ENCODE data around the gene PTPRA.

PTPRA gene

DNA sequence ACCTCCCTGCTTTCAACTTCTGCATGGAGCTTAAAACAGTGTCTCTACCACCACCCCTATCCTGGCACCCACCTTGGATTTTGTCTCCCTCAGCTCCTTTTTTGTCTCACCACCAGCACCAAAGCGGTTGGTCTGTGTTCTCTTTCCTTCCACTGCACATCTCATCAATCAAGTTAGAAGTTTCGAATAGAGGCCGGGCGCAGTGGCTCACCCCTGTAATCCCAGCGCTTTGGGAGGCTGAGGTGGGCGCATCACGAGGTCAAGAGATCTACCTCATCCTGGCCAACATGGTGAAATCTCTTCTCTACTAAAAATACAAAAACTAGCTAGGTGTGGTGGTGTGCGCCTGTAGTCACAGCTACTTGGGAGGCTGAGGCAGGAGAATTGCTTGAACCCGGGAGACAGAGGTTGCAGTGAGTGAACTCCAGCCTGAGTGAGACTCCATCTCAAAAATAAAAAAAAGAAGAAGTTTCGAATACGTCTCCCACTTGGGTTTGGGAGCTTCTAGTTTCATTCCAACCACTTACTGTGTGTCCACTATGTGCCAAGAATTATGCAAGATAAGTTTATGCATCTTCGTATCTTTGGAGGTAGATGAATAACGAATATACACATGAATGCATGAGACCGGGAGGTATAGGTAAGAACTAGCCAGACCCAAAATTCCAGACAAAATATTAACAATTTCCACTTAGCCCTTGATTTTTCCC is 38.7 kb upstream of the PTPRA start:
- H3K27ac ChIP-seq: no peak overlapping the region
- TF ChIP-seq, protein P1, sequence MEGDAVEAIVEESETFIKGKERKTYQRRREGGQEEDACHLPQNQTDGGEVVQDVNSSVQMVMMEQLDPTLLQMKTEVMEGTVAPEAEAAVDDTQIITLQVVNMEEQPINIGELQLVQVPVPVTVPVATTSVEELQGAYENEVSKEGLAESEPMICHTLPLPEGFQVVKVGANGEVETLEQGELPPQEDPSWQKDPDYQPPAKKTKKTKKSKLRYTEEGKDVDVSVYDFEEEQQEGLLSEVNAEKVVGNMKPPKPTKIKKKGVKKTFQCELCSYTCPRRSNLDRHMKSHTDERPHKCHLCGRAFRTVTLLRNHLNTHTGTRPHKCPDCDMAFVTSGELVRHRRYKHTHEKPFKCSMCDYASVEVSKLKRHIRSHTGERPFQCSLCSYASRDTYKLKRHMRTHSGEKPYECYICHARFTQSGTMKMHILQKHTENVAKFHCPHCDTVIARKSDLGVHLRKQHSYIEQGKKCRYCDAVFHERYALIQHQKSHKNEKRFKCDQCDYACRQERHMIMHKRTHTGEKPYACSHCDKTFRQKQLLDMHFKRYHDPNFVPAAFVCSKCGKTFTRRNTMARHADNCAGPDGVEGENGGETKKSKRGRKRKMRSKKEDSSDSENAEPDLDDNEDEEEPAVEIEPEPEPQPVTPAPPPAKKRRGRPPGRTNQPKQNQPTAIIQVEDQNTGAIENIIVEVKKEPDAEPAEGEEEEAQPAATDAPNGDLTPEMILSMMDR (IDR thresholded peaks at IDR 0.05): no peak
- peaks cover 13% of the 10 kb centered on the region for H3K27me3 ChIP-seq
- no peaks in the 10 kb centered on the region for H3K36me3 ChIP-seq
- no peaks in the 10 kb centered on the region for H3K9me3 ChIP-seq
- peaks cover 4 to 5% of the 10 kb centered on the region in 2 experiments for H3K4me1 ChIP-seq (ENCODE audit: control insufficient read depth in 1 of 2, insufficient read depth in 1 of 2, low read depth in 1 of 2, low read length in 1 of 2)
- H3K4me3 ChIP-seq (ENCODE audit: low read depth in 1 of 2, low read length in 1 of 2): no peak overlapping the region

DNA sequence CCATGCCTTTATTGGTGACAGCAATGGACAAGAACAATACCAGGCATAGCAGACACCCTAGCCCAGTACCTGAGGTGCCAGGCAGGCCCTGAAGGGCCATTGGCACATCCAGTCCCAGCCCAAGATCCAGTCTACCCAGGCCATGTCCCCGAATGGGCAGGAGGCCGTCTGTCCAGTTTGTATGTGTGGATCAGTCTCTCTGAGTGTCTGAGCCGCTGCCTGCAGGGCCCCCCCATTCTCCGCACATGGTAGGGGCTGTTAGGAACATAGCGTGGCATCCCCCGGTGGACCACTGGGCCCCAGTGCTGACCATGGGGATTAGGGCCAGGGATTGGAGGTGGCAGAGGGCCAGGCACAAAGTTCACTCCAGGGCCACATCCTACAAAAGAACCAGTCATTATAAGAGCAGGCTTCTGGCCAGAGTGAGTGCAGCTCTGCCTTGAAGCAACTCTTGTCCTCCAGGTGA is 37.9 kb upstream of the PTPRA start:
- peaks cover 9 to 11% of the 10 kb centered on the region in 2 experiments for H3K4me1 ChIP-seq (ENCODE audit: control insufficient read depth in 1 of 2, insufficient read depth in 1 of 2, low read depth in 1 of 2, low read length in 1 of 2)
- H3K27me3 ChIP-seq: peaks cover 5% of the 10 kb centered on the region
- H3K4me3 ChIP-seq (ENCODE audit: low read depth in 1 of 2, low read length in 1 of 2): no peak overlapping the region
- no peak overlapping the region for H3K27ac ChIP-seq
- no peaks in the 10 kb centered on the region for H3K36me3 ChIP-seq
- TF ChIP-seq, protein P1 (IDR thresholded peaks at IDR 0.05): no peak
- H3K9me3 ChIP-seq: no peaks in the 10 kb centered on the region

DNA sequence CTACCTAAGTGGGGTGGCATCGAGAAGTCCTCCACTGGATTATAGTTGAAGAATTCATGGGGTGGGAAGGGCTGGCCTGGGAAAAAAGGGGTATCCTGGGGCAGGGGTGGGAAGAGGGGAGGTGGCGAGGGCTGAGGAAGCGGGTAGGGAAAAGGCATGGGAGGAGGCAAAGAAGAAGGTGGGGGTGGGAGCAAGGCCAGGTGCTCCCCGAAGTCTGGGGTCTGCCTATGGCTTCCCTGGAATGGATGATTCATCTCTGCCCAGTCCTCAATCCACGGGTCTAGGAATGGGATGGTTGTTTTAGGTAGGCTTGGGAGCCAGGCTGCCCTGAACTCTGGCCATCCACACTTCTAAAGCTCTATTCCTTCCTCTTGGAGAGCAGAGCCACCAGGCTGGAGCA is 37.2 kb upstream of the PTPRA start:
- TF ChIP-seq, protein P1 (IDR thresholded peaks at IDR 0.05): no peak
- H3K27ac ChIP-seq: no peak overlapping the region
- H3K4me3 ChIP-seq (ENCODE audit: low read depth in 1 of 2, low read length in 1 of 2): no peak overlapping the region
- no peaks in the 10 kb centered on the region for H3K36me3 ChIP-seq
- no peaks in the 10 kb centered on the region for H3K9me3 ChIP-seq
- peaks cover 12 to 13% of the 10 kb centered on the region in 2 experiments for H3K4me1 ChIP-seq (ENCODE audit: control insufficient read depth in 1 of 2, insufficient read depth in 1 of 2, low read depth in 1 of 2, low read length in 1 of 2)
- H3K27me3 ChIP-seq: peaks cover 4% of the 10 kb centered on the region

DNA sequence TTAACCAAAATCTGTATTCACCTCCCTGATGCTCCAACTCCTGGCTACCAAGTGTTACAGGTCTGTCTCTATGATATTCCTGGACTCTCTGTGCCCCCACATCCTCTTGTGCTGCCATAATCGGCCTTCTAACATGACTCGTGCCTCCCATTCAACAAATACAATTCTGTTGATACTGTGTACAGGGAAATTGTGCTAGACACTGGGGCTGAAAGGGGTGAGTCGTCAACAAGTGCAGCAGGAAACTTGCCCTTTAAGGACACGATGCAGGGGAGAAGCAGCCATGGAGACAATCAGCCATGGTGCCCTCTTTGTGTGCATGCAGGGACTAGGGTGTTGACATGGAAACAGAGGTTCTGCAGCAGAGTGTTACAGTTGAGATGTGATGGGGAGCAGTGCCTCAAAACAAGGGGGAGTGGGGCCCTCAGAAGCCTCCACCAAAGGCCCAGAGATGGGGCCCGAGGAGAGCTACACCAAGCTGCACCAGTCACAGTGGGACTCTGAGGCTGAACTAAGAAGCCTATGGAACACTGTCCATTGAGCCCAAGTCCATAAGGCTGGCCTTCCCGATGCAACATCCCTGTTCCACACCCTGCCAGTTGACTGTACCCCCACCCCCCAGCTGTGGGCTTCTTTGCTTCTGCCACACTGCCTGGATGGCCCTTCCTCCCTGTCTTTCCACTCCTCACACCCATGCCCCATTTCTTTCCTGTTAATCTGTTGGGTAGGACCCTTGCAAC is 35.9 kb upstream of the PTPRA start:
- no peaks in the 10 kb centered on the region for H3K36me3 ChIP-seq
- H3K4me3 ChIP-seq (ENCODE audit: low read depth in 1 of 2, low read length in 1 of 2): no peak overlapping the region
- H3K4me1 ChIP-seq (ENCODE audit: control insufficient read depth in 1 of 2, insufficient read depth in 1 of 2, low read depth in 1 of 2, low read length in 1 of 2): peaks cover 18 to 20% of the 10 kb centered on the region in 2 experiments
- no peak overlapping the region for H3K27ac ChIP-seq
- TF ChIP-seq, protein P1 (IDR thresholded peaks at IDR 0.05): no peak
- no peaks in the 10 kb centered on the region for H3K27me3 ChIP-seq
- H3K9me3 ChIP-seq: no peaks in the 10 kb centered on the region

DNA sequence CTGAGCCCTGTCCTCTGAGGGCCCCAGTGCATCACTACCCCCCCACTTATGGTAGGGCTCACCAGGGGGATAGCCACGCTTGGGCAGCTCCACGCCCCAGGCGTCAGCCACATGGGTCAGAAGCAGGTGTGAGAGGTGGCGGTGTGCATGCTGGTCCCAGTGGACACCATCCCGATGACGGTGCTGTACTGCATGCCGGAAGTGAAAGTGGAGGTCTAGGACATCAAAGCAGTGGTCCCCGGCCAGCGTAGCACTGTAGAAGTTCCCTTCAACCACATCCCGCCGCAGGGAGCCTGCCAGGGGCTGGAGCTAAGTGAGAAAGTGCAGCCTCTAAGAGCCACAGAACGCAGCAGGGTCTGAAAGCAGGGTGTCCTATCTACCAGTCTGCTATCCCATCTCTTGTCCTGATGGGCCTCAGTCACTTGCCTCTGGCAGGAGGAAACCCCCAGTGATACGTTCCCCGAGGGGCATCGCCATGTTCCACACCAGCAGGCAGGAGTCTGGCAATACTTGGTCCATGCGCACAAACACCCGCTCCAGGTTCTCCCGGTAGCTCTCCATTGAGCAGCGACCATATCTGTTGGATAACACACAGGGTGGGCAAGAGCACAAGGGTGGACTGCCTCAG is 35.0 kb upstream of the PTPRA start:
- Histone ChIP-seq H3K9me3 (no peaks in the 10 kb centered on the region), H3K4me3 (ENCODE audit: low read depth in 1 of 2, low read length in 1 of 2) (no peak overlapping the region), H3K27ac (no peak overlapping the region), H3K4me1 (ENCODE audit: control insufficient read depth in 1 of 2, insufficient read depth in 1 of 2, low read depth in 1 of 2, low read length in 1 of 2) (peaks cover 18 to 20% of the 10 kb centered on the region in 2 experiments), H3K27me3 (no peaks in the 10 kb centered on the region), H3K36me3 (no peaks in the 10 kb centered on the region)
- TF ChIP-seq, protein P1 (IDR thresholded peaks at IDR 0.05): no peak

Measured in neutrophil (primary cell).